Loucy (cell line): ENCODE results near the gene APPBP2.
"Not testable (repeated sequence)": the region's sequence is repeated elsewhere in the genome, so short reads cannot be mapped to it uniquely, and the experiment has no call there.

Source experiments
- H2AFZ ChIP-seq: fragments of 200-600 bp; sonication (generic); 2 replicates; pipeline ENCODE4 v1.6.0; 2016; ENCODE audit warnings: antibody characterized with exemption, mild to moderate bottlenecking, low read length, moderate library complexity
- H3F3A ChIP-seq: fragments of 200-600 bp; 2 replicates; pipeline ENCODE4 v1.6.0; 2016; ENCODE audit warnings: antibody characterized with exemption, low read depth, mild to moderate bottlenecking
- H3K27me3 ChIP-seq: fragments of 200-600 bp; sonication (generic); 2 replicates; pipeline ENCODE4 v1.6.1; 2014; ENCODE audit warnings: low read length, mild to moderate bottlenecking; ENCODE audit not compliant: insufficient read depth, poor library complexity, severe bottlenecking
- H3K36me3 ChIP-seq: fragments of 200-600 bp; sonication (generic); 2 replicates; pipeline ENCODE4 v1.6.1; 2016; ENCODE audit warnings: low read length; ENCODE audit not compliant: insufficient read depth
- H3K4me1 ChIP-seq: fragments of 200-600 bp; sonication (generic); 2 replicates; pipeline ENCODE4 v1.5.1; 2014; ENCODE audit warnings: low read length, mild to moderate bottlenecking; ENCODE audit not compliant: insufficient read depth, poor library complexity, severe bottlenecking
- H3K4me2 ChIP-seq: fragments of 200-600 bp; sonication (generic); 2 replicates; pipeline ENCODE4 v1.6.0; 2014; ENCODE audit warnings: antibody characterized with exemption, low read length, low read depth, mild to moderate bottlenecking; ENCODE audit not compliant: poor library complexity, severe bottlenecking
- H3K4me3 ChIP-seq: fragments of 200-600 bp; sonication (generic); 2 replicates; pipeline ENCODE4 v1.5.1; 2014; ENCODE audit warnings: low read length, mild to moderate bottlenecking, mixed read lengths; ENCODE audit not compliant: poor library complexity, severe bottlenecking
- H3K79me2 ChIP-seq: fragments of 200-600 bp; sonication (generic); 2 replicates; pipeline ENCODE4 v1.6.1; 2014; ENCODE audit warnings: low read length; ENCODE audit not compliant: insufficient read depth
- H3K9ac ChIP-seq: fragments of 200-600 bp; sonication (generic); 2 replicates; pipeline ENCODE4 v1.6.0; 2014; ENCODE audit warnings: mild to moderate bottlenecking, low read depth, low read length, moderate library complexity; ENCODE audit not compliant: poor library complexity, severe bottlenecking
- H3K9me2 ChIP-seq: fragments of 200-600 bp; sonication (generic); replicated peaks from 2 replicates; pipeline ENCODE4 v1.6.1; 2016; ENCODE audit warnings: low read depth, low read length, mixed read lengths
- H3K9me3 ChIP-seq: fragments of 200-600 bp; sonication (generic); 2 replicates; pipeline ENCODE4 v1.6.1; 2014; ENCODE audit warnings: mild to moderate bottlenecking, antibody characterized with exemption, low read length, low read depth; ENCODE audit not compliant: insufficient read depth
- H4K20me1 ChIP-seq: fragments of 200-600 bp; sonication (generic); 2 replicates; pipeline ENCODE4 v1.6.0; 2014; ENCODE audit warnings: antibody characterized with exemption, low read length, mild to moderate bottlenecking; ENCODE audit not compliant: insufficient read depth, poor library complexity, severe bottlenecking
- EZH2phosphoT487 ChIP-seq: fragments of 200-600 bp; IDR thresholded peaks from 2 replicates; pipeline ENCODE4 v1.6.1; 2018; ENCODE audit warnings: antibody characterized with exemption, mild to moderate bottlenecking, moderate library complexity, borderline replicate concordance
- TF ChIP-seq, protein P1 (sequence below): fragments of 200-600 bp; sonication (generic); conservative IDR thresholded peaks from 2 replicates; pipeline ENCODE4 v1.5.1; 2014; ENCODE audit warnings: mild to moderate bottlenecking, antibody characterized with exemption, low read length

Gene APPBP2

DNA sequence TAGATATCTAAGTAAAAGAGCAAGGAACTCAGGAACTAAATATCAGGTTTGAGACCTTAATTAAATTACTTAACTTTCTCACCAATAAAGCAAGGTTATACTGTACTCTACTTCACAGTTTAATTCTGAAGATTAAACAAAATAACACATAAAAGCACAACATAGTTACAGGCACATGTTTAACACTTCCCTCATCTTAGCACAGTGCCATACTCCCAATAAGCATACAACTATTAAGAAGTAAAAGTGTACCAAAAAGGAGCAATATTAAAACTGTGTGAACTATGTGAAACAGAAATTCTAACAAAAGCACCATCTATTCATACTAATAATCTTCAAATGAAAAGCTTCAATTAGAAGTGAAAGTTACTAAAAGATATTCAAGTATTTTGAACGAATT, 2.2 kb downstream of the APPBP2 start:
- TF ChIP-seq, protein P1, sequence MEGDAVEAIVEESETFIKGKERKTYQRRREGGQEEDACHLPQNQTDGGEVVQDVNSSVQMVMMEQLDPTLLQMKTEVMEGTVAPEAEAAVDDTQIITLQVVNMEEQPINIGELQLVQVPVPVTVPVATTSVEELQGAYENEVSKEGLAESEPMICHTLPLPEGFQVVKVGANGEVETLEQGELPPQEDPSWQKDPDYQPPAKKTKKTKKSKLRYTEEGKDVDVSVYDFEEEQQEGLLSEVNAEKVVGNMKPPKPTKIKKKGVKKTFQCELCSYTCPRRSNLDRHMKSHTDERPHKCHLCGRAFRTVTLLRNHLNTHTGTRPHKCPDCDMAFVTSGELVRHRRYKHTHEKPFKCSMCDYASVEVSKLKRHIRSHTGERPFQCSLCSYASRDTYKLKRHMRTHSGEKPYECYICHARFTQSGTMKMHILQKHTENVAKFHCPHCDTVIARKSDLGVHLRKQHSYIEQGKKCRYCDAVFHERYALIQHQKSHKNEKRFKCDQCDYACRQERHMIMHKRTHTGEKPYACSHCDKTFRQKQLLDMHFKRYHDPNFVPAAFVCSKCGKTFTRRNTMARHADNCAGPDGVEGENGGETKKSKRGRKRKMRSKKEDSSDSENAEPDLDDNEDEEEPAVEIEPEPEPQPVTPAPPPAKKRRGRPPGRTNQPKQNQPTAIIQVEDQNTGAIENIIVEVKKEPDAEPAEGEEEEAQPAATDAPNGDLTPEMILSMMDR = no peak
- TF ChIP-seq EZH2phosphoT487 = no peak
- H3K4me3 ChIP-seq = peak overlapping the region; percentile 89

DNA sequence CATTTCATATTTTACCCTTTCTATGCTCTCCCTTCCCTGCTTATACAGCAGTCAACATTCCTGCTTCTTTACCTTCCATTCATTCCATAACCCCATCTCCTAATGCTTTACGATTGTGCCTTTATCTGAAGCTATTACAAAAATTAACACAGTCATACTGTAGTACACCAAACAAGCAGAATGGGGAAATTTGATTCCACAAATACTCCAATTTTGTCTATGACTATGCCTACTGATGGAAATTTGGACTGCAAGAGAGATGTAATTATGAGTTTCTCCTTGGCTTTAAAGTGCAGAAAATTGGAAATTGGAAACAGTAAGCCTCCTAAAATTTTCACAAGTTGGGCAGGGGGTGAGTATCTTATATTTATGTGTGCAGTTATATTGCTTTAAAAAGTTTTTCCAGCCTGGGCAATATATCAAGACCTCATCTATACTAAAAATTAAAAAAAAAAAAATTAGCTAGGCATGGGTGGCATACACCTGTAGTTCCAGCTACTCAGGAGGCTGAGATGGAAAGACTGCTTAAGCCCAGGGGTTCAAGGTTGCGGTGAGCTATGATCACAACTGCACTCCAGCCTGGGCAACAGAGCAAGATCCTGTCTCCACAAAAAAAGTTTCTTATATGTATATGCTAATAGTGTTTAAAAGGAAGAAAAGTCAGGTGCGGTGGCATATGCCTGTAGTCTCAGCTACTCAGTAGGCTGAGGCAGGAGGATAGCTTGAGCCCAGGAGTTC, 3.0 kb downstream of the APPBP2 start:
- H4K20me1 ChIP-seq = peaks cover 59% of the 10 kb centered on the region
- no peaks in the 10 kb centered on the region for H3K36me3 ChIP-seq
- H3K4me2 ChIP-seq = peak overlapping the region; percentile 84
- peak overlapping the region; percentile 89 for H3K4me3 ChIP-seq
- no peaks in the 10 kb centered on the region for H3K27me3 ChIP-seq
- peaks cover 48% of the 10 kb centered on the region for H3K4me1 ChIP-seq
- TF ChIP-seq, protein P1 = no peak
- no peak for TF ChIP-seq EZH2phosphoT487
- peaks cover 91% of the 10 kb centered on the region for H3K79me2 ChIP-seq
- no peak overlapping the region for H2AFZ ChIP-seq
- peak overlapping the region; percentile 33 for H3K9ac ChIP-seq
- H3K9me3 ChIP-seq = no peaks in the 10 kb centered on the region
- H3F3A ChIP-seq = no peaks in the 10 kb centered on the region
- H3K9me2 ChIP-seq = no peaks in the 10 kb centered on the region

More for the DNA sequence above, 2.2 kb downstream of the APPBP2 start:
- Histone ChIP-seq H3K9me3 (no peaks in the 10 kb centered on the region), H3K4me1 (peaks cover 48% of the 10 kb centered on the region), H3K9me2 (no peaks in the 10 kb centered on the region), H3K36me3 (no peaks in the 10 kb centered on the region), H4K20me1 (peaks cover 59% of the 10 kb centered on the region), H2AFZ (no peak overlapping the region), H3K27me3 (no peaks in the 10 kb centered on the region), H3K4me2 (peak overlapping the region; percentile 84), H3F3A (no peaks in the 10 kb centered on the region), H3K9ac (peak overlapping the region; percentile 95), H3K79me2 (peaks cover 83% of the 10 kb centered on the region)

DNA sequence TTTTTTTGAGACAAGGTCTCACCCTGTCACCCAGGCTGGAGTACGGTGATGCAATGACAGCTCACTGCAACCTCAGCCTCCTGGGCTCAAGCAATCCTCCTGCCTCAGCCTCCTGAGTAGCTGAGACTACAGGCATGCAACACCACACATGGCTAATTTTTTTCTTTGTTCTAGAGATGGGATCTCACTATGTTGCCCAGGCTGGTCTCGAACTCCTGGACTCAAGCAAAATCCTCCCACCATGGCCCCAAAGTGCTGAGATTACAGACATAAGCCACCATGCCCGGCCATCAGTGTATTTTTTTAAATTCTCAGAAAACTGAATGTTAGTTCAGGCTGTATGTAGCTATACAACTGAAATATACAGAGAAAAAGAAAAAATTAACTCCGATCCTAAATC, 6.2 kb downstream of the APPBP2 start:
- H3K79me2 ChIP-seq = peaks cover 98% of the 10 kb centered on the region
- H3K9me3 ChIP-seq = no peaks in the 10 kb centered on the region
- H3K4me1 ChIP-seq = peaks cover 34% of the 10 kb centered on the region
- H4K20me1 ChIP-seq = peaks cover 59% of the 10 kb centered on the region
- H3K36me3 ChIP-seq = 0 out of 2 replicates have a peak, but pooled peaks cover 3% of the 10 kb centered on the region
- H2AFZ ChIP-seq = no peak overlapping the region
- no peaks in the 10 kb centered on the region for H3K27me3 ChIP-seq
- no peaks in the 10 kb centered on the region for H3F3A ChIP-seq
- no peaks in the 10 kb centered on the region for H3K9me2 ChIP-seq
- TF ChIP-seq, protein P1 = no peak
- no peak for TF ChIP-seq EZH2phosphoT487
- no peak overlapping the region for H3K9ac ChIP-seq
- H3K4me3 ChIP-seq = no peak overlapping the region
- no peak overlapping the region for H3K4me2 ChIP-seq

DNA sequence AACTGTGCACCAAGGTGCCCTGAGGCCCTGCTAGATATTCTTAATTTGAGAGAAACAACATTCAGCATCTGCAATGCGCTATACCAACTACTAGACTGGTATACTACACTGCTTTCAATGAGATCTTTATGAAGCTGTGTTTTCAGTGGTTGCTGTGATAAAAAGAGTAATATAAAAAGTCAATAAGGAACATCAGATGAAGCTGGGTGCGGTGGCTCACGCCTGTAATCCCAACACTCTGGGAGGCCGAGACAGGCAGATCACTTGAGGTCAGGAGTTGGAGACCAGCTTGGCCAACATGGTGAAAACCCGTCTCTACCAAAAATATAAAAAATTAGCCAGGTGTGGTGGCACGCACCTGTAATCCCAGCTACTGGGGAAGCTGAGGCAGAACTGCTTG, 10.4 kb downstream of the APPBP2 start:
- not testable (repeated sequence) for H3K27me3 ChIP-seq, H3K9me2 ChIP-seq, H3K9me3 ChIP-seq, H3K9ac ChIP-seq, H3K4me1 ChIP-seq, H2AFZ ChIP-seq, H3K4me3 ChIP-seq, H3F3A ChIP-seq, H3K4me2 ChIP-seq, H3K36me3 ChIP-seq
- Histone ChIP-seq H3K79me2 (peaks cover 90% of the 10 kb centered on the region), H4K20me1 (peaks cover 29% of the 10 kb centered on the region)

DNA sequence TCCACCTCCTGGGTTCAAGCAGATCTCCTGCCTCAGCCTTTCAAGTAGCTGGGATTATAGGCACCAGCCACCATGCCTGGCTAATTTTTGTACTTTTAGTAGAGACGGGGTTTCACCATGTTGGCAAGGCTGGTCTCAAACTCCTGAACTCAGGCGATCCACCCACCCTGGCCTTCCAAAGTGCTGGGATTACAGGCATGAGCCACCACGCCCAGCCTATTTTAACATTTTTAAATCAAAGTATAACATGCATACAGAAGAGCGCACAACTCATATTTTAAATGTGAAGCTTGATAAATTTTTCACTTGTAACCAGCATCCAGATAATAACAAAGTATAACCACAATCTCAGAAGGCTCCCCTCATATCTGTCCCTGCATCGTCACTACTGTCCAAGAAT, 10.8 kb downstream of the APPBP2 start:
- not testable (repeated sequence) for H3F3A ChIP-seq, H3K4me3 ChIP-seq, H2AFZ ChIP-seq, H3K4me1 ChIP-seq, H3K4me2 ChIP-seq, H3K9me2 ChIP-seq, H3K9ac ChIP-seq, H3K36me3 ChIP-seq, H3K9me3 ChIP-seq, H3K27me3 ChIP-seq
- Histone ChIP-seq H3K79me2 (peaks cover 90% of the 10 kb centered on the region), H4K20me1 (peaks cover 26% of the 10 kb centered on the region)
